CD8-positive, alpha-beta memory T cell (primary cell): ENCODE measurements around the gene CTDSPL. TPM values are rescaled to one million over a fixed set of nuclear protein-coding genes. Genes with fewer than 3 reads are reported as not detected.

Experiments used
- CTCF ChIA-PET: fragments of 350-600 bp; sonication (Branson Sonifier 250); formaldehyde crosslinking; loops from one replicate; lab custom pipeline; 2021; ENCODE audit warnings: antibody characterized with exemption; lab: Charles Lee
- POLR2A ChIA-PET: fragments of 350-600 bp; sonication (Branson Sonifier 250); formaldehyde crosslinking; loops from one replicate; lab custom pipeline; 2021; ENCODE audit warnings: antibody characterized with exemption; lab: Charles Lee
- DNase-seq, 5 donors: peaks; one replicate each; pipeline versions ENCODE4 v3.0.0 to v3.0.0-alpha.2; 2020 to 2022; ENCODE audit warnings: mixed read lengths in 1 of 5
- H3K27ac ChIP-seq: one replicate; pipeline ENCODE4 v1.7.0; 2013; ENCODE audit warnings: low read depth, mild to moderate bottlenecking, low read length, moderate library complexity
- H3K27me3 ChIP-seq: 2 replicates; pipeline ENCODE4 v1.7.0; 2013; ENCODE audit warnings: low read length, mild to moderate bottlenecking; ENCODE audit not compliant: insufficient read depth, poor library complexity, severe bottlenecking
- H3K36me3 ChIP-seq: 2 replicates; pipeline ENCODE4 v1.7.0; 2013; ENCODE audit warnings: mild to moderate bottlenecking, low read length, moderate library complexity; ENCODE audit not compliant: insufficient read depth
- H3K4me1 ChIP-seq: 2 replicates; pipeline ENCODE4 v1.7.0; 2013; ENCODE audit warnings: mild to moderate bottlenecking, low read length, moderate library complexity; ENCODE audit not compliant: insufficient read depth
- H3K4me3 ChIP-seq: 2 replicates; pipeline ENCODE4 v1.7.0; 2013; ENCODE audit warnings: mild to moderate bottlenecking, low read length
- H3K9me3 ChIP-seq: 2 replicates; pipeline ENCODE4 v1.7.0; 2013; ENCODE audit warnings: mild to moderate bottlenecking, low read length
- H3K27ac Mint-ChIP-seq, 8 donors: one replicate each; pipeline ENCODE4 v1.8.0; 2020 to 2021; ENCODE audit warnings: mixed read lengths in 8 of 8, mild to moderate bottlenecking in 6 of 8, inconsistent platforms in 3 of 8, moderate library complexity in 3 of 8
- H3K27me3 Mint-ChIP-seq, 2 donors: one replicate each; pipeline ENCODE4 v1.8.0; 2020 to 2021; ENCODE audit warnings: mixed read lengths in 2 of 2, mild to moderate bottlenecking in 1 of 2, moderate library complexity in 1 of 2
- H3K36me3 Mint-ChIP-seq, 3 donors: one replicate each; pipeline ENCODE4 v1.8.0; 2020 to 2021; ENCODE audit warnings: mixed read lengths in 3 of 3, inconsistent platforms in 1 of 3, mild to moderate bottlenecking in 1 of 3
- H3K4me1 Mint-ChIP-seq, 3 donors: one replicate each; pipeline ENCODE4 v1.8.0; 2020 to 2021; ENCODE audit warnings: mixed read lengths in 3 of 3, inconsistent platforms in 1 of 3, mild to moderate bottlenecking in 1 of 3
- H3K4me3 Mint-ChIP-seq, 7 donors: one replicate each; pipeline ENCODE4 v1.8.0; 2020 to 2021; ENCODE audit warnings: mixed read lengths in 7 of 7, mild to moderate bottlenecking in 6 of 7, moderate library complexity in 4 of 7, inconsistent platforms in 2 of 7
- H3K9me3 Mint-ChIP-seq, 5 donors: one replicate each; pipeline ENCODE4 v1.8.0; 2020 to 2022; ENCODE audit warnings: mixed read lengths in 5 of 5, mild to moderate bottlenecking in 3 of 5, moderate library complexity in 2 of 5, inconsistent platforms in 1 of 5
- polyA plus RNA-seq: library from polyadenylated mRNA; unstranded; fragments of 300-500 nt; fragmentation: Illumina TruSeq; gene quantifications from one replicate; pipeline ENCODE4 v1.2.3, GENCODE V29; 2021
- total RNA-seq, 2 experiments: library from RNA; stranded (reverse); gene quantifications; one replicate each; pipeline ENCODE4 v1.2.3, GENCODE V29; 2021

Gene CTDSPL
- total and polyA plus RNA-seq, 3 experiments from 2014 or later: 0.74 to 0.84 TPM; not detected in 1

- Mint-ChIP-seq H3K27ac (no peak overlapping the region), H3K36me3 (no peaks in the 10 kb centered on the region), H3K9me3 (no peaks in the 10 kb centered on the region), H3K27me3 (peaks cover 0 to 3% of the 10 kb centered on the region in 2 donors), H3K4me1 (peaks cover 4 to 5% (median 4%) of the 10 kb centered on the region in 3 donors), H3K4me3 (no peak overlapping the region)
- H3K4me3 ChIP-seq: no peak overlapping the region
- no peaks in the 10 kb centered on the region for H3K36me3 ChIP-seq
- no peaks in the 10 kb centered on the region for H3K4me1 ChIP-seq
- DNase-seq: no peak
- ChIA-PET POLR2A (no interaction called here), CTCF (interaction anchor here (1.4 to 4.3 kb wide), 12 partner anchors 8 to 507 kb away, joined by 3 to 65 read pairs (median 8); partner anchors contain the start of genes DLEC1, OXSR1 and XYLB)
- H3K27me3 ChIP-seq: no peaks in the 10 kb centered on the region
- H3K27ac ChIP-seq: no peak overlapping the region
- no peaks in the 10 kb centered on the region for H3K9me3 ChIP-seq
These were observed 111.8 kb downstream of the CTDSPL start for GRCh38 chr3:37973246-37974054.

GRCh38 chr3:37974121-37975083 is 112.7 kb downstream of the CTDSPL start:
- no peaks in the 10 kb centered on the region for H3K9me3 Mint-ChIP-seq
- H3K36me3 Mint-ChIP-seq: no peaks in the 10 kb centered on the region
- peaks cover 0 to 1% of the 10 kb centered on the region in 2 donors for H3K27me3 Mint-ChIP-seq
- Histone ChIP-seq H3K9me3 (no peaks in the 10 kb centered on the region), H3K27me3 (no peaks in the 10 kb centered on the region), H3K36me3 (no peaks in the 10 kb centered on the region), H3K4me1 (no peaks in the 10 kb centered on the region), H3K27ac (no peak overlapping the region), H3K4me3 (no peak overlapping the region)
- H3K4me1 Mint-ChIP-seq: peaks cover 4 to 5% (median 4%) of the 10 kb centered on the region in 3 donors
- peak overlapping the region in 2 of 8 donors; percentile 22 to 52 for H3K27ac Mint-ChIP-seq
- peak; percentile 56 to 80 (median 60) for DNase-seq
- CTCF ChIA-PET: interaction anchor here (0.7 to 4.3 kb wide), 26 partner anchors 9 to 631 kb away, joined by 3 to 65 read pairs (median 4); partner anchors contain the start of genes DLEC1, OXSR1, VILL and XYLB
- no peak overlapping the region for H3K4me3 Mint-ChIP-seq
- POLR2A ChIA-PET: interaction anchor here (0.8 kb wide), 2 partner anchors 22 to 29 kb away, joined by 3 to 4 read pairs; no protein-coding TSS in a partner anchor

GRCh38 chr3:37979541-37980461 is 118.1 kb downstream of the CTDSPL start:
- ChIA-PET POLR2A (no interaction called here), CTCF (interaction anchor here (1.1 to 2.1 kb wide), 2 partner anchors 21 to 24 kb away, joined by 3 to 7 read pairs; no protein-coding TSS in a partner anchor)

DNA sequence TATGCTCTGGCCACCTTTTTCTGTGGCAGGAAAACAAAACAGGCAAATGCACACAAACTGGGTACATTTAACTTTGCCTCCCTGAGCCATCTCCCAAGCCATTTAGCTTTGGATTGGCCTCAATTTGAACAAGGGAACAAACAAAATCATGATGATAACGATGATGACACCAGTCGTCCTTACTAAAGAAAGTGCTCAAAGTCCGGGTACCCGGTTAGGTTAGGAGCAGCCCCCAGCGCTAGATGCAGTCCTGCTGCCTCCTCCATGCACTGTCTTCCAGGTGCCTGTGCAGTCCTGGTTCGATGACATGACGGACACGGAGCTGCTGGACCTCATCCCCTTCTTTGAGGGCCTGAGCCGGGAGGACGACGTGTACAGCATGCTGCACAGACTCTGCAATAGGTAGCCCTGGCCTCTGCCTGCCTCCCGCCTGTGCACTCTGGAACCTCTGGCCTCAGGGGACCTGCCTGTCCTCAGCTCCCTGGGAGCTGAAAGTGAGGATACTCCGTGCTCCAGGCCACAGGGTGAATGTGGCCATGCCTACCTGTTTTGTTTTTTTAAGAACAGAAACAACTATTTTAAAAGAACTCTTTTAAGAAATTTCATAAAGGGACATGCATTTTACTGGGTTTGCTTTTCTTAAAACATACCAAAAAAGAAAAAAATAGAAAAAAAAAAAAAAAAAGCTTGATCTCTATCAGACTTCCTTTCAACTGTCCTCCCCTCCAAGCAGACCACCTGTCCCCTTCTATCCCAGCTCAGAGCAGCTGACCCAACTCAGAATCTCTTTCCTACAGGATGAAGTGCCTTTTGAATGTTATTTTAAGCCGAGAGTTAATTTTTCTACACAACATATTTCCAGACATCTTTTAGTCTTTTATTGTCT is 119.0 kb downstream of the CTDSPL start:
- no peak overlapping the region for H3K27ac ChIP-seq
- no peaks in the 10 kb centered on the region for H3K9me3 Mint-ChIP-seq
- CTCF ChIA-PET: interaction anchor here (1.1 to 2.1 kb wide), 3 partner anchors 16 to 23 kb away, joined by 3 to 7 read pairs (median 3); no protein-coding TSS in a partner anchor
- no peaks in the 10 kb centered on the region for H3K4me1 Mint-ChIP-seq
- POLR2A ChIA-PET: interaction anchor here (0.7 kb wide), 1 partner anchor 469 kb away, joined by 3 read pairs; no protein-coding TSS in a partner anchor
- no peaks in the 10 kb centered on the region for H3K4me1 ChIP-seq
- peaks cover 5 to 8% of the 10 kb centered on the region in 2 donors for H3K27me3 Mint-ChIP-seq
- H3K36me3 ChIP-seq: no peaks in the 10 kb centered on the region
- no peaks in the 10 kb centered on the region for H3K36me3 Mint-ChIP-seq
- H3K4me3 ChIP-seq: no peak overlapping the region
- H3K27me3 ChIP-seq: no peaks in the 10 kb centered on the region
- no peaks in the 10 kb centered on the region for H3K9me3 ChIP-seq
- no peak for DNase-seq
- no peak overlapping the region for H3K4me3 Mint-ChIP-seq
- peak overlapping the region in 1 of 8 donors; percentile 69 for H3K27ac Mint-ChIP-seq

More at GRCh38 chr3:37979541-37980461, 118.1 kb downstream of the CTDSPL start:
- no peak overlapping the region for H3K27ac ChIP-seq
- Mint-ChIP-seq H3K36me3 (no peaks in the 10 kb centered on the region), H3K27me3 (peaks cover 5 to 8% of the 10 kb centered on the region in 2 donors), H3K9me3 (no peaks in the 10 kb centered on the region), H3K4me1 (peaks cover 1 to 3% (median 1%) of the 10 kb centered on the region in 3 donors), H3K4me3 (no peak overlapping the region), H3K27ac (no peak overlapping the region)
- no peak overlapping the region for H3K4me3 ChIP-seq
- no peaks in the 10 kb centered on the region for H3K27me3 ChIP-seq
- DNase-seq: no peak
- no peaks in the 10 kb centered on the region for H3K4me1 ChIP-seq
- no peaks in the 10 kb centered on the region for H3K9me3 ChIP-seq
- H3K36me3 ChIP-seq: no peaks in the 10 kb centered on the region

DNA sequence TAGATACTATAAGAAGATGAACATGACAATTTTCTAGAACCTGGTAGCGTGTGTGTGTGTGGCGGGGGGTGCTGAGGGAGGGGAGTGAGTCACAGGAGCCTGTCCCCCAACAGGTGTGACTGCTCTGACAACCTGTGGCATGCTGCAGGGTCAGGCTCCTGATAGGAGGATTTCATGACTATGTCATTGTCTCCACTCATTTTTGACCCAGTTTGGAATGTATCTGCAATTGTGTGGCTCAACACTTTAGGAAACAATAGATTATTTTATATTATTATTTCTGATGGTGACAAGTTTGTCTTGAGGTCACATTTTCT is 119.6 kb downstream of the CTDSPL start:
- Mint-ChIP-seq H3K27ac (peak overlapping the region in 1 of 8 donors; percentile 69), H3K9me3 (no peaks in the 10 kb centered on the region), H3K27me3 (peaks cover 5 to 8% of the 10 kb centered on the region in 2 donors), H3K4me1 (no peaks in the 10 kb centered on the region), H3K36me3 (no peaks in the 10 kb centered on the region), H3K4me3 (no peak overlapping the region)
- no peaks in the 10 kb centered on the region for H3K27me3 ChIP-seq
- H3K27ac ChIP-seq: no peak overlapping the region
- H3K9me3 ChIP-seq: no peaks in the 10 kb centered on the region
- DNase-seq: no peak
- no peaks in the 10 kb centered on the region for H3K36me3 ChIP-seq
- H3K4me1 ChIP-seq: no peaks in the 10 kb centered on the region
- no peak overlapping the region for H3K4me3 ChIP-seq
- CTCF ChIA-PET: interaction anchor here (1.2 kb wide), 1 partner anchor 16 kb away, joined by 3 read pairs; no protein-coding TSS in a partner anchor
- POLR2A ChIA-PET: interaction anchor here (0.7 kb wide), 1 partner anchor 469 kb away, joined by 3 read pairs; no protein-coding TSS in a partner anchor

- H3K4me3 Mint-ChIP-seq: no peak overlapping the region
- H3K36me3 ChIP-seq: no peaks in the 10 kb centered on the region
- H3K4me3 ChIP-seq: no peak overlapping the region
- no peaks in the 10 kb centered on the region for H3K4me1 ChIP-seq
- H3K36me3 Mint-ChIP-seq: no peaks in the 10 kb centered on the region
- no peaks in the 10 kb centered on the region for H3K4me1 Mint-ChIP-seq
- ChIA-PET CTCF (interaction anchor here (1.0 kb wide), 1 partner anchor 127 kb away, joined by 3 read pairs; no protein-coding TSS in a partner anchor), POLR2A (no interaction called here)
- peaks cover 5 to 8% of the 10 kb centered on the region in 2 donors for H3K27me3 Mint-ChIP-seq
- H3K27me3 ChIP-seq: no peaks in the 10 kb centered on the region
- H3K27ac Mint-ChIP-seq: no peak overlapping the region
- no peak for DNase-seq
- no peaks in the 10 kb centered on the region for H3K9me3 Mint-ChIP-seq
- H3K9me3 ChIP-seq: no peaks in the 10 kb centered on the region
- H3K27ac ChIP-seq: no peak overlapping the region
These were observed 120.7 kb downstream of the CTDSPL start for GRCh38 chr3:37982331-37982730.
